IMR-90 (cell line): ENCODE measurements around the gene IRF2. TPM values are rescaled to one million over a fixed set of nuclear protein-coding genes. Genes with fewer than 3 reads are reported as not detected.

Source experiments
- ATAC-seq: fragments of 200-7000 bp; cut with Tn5 transposase; 2 replicates; pipeline ENCODE4 v1.9.1; 2020; ENCODE audit warnings: low read depth, mild to moderate bottlenecking, moderate library complexity
- BruUV-seq: library from RNA; stranded (reverse); fragments of 400-500 nt; replicated peaks from 2 replicates; lab custom pipeline; 2021; lab: Mats Ljungman, UMichigan
- CTCF ChIA-PET: fragments of 300-600 bp; formaldehyde crosslinking; extraction: SDS; loops from one replicate; lab custom pipeline; 2021; ENCODE audit warnings: antibody characterized with exemption; lab: Yijun Ruan, JAX
- POLR2A ChIA-PET: fragments of 300-600 bp; sonication (Branson Sonifier 250); formaldehyde crosslinking; loops from one replicate; lab custom pipeline; 2022; ENCODE audit warnings: antibody characterized with exemption; ENCODE audit not compliant: unreplicated experiment; lab: Charles Lee
- DNase-seq: peaks from one replicate; pipeline ENCODE4 v3.0.0; 2013
- H2AFZ ChIP-seq: replicated peaks from 2 replicates; pipeline ENCODE3; 2013; ENCODE audit warnings: low read length, mild to moderate bottlenecking; ENCODE audit not compliant: poor library complexity
- H2AK5ac ChIP-seq: 2 replicates; pipeline ENCODE4 v1.6.1; 2013; ENCODE audit warnings: low read depth, low read length, inconsistent platforms
- H2AK9ac ChIP-seq: replicated peaks from 2 replicates; pipeline ENCODE3; 2013; ENCODE audit warnings: mild to moderate bottlenecking, low read depth, low read length, moderate library complexity; ENCODE audit not compliant: poor library complexity
- H2BK120ac ChIP-seq: 2 replicates; pipeline ENCODE4 v1.6.1; 2013; ENCODE audit warnings: low read depth, low read length, inconsistent platforms
- H2BK15ac ChIP-seq: 3 replicates; pipeline ENCODE4 v1.6.1; 2013; ENCODE audit warnings: low read depth, low read length, inconsistent platforms
- H2BK20ac ChIP-seq: 2 replicates; pipeline ENCODE4 v1.6.1; 2013; ENCODE audit warnings: low read depth, mild to moderate bottlenecking, inconsistent platforms, low read length, moderate library complexity
- H2BK5ac ChIP-seq: 2 replicates; pipeline ENCODE4 v1.6.1; 2013; ENCODE audit warnings: mild to moderate bottlenecking, low read depth, low read length, inconsistent platforms; ENCODE audit not compliant: poor library complexity, severe bottlenecking
- H3K14ac ChIP-seq: replicated peaks from 2 replicates; pipeline ENCODE4 v1.6.1; 2013; ENCODE audit warnings: low read depth, low read length, inconsistent platforms
- H3K18ac ChIP-seq: 2 replicates; pipeline ENCODE4 v1.6.1; 2013; ENCODE audit warnings: low read depth, low read length, control low read depth
- H3K23ac ChIP-seq: 2 replicates; pipeline ENCODE4 v1.6.1; 2013; ENCODE audit warnings: low read depth, low read length, inconsistent platforms
- H3K27ac ChIP-seq: 2 replicates; pipeline ENCODE4 v1.5.1; 2013; ENCODE audit warnings: mild to moderate bottlenecking, control low read depth, low read length; ENCODE audit not compliant: insufficient read depth
- H3K27me3 ChIP-seq: 2 replicates; pipeline ENCODE4 v1.6.1; 2013; ENCODE audit warnings: low read length; ENCODE audit not compliant: control insufficient read depth, insufficient read depth
- H3K36me3 ChIP-seq: 2 replicates; pipeline ENCODE4 v1.6.1; 2013; ENCODE audit warnings: low read length, mixed read lengths; ENCODE audit not compliant: control insufficient read depth, insufficient read depth
- H3K4ac ChIP-seq: 2 replicates; pipeline ENCODE4 v1.6.1; 2013; ENCODE audit warnings: low read depth, low read length, inconsistent platforms
- H3K4me1 ChIP-seq: 2 replicates; pipeline ENCODE4 v1.6.1; 2013; ENCODE audit warnings: low read length, mixed read lengths; ENCODE audit not compliant: control insufficient read depth, insufficient read depth
- H3K4me2 ChIP-seq: 2 replicates; pipeline ENCODE4 v1.6.1; 2013; ENCODE audit warnings: low read depth, mild to moderate bottlenecking, control low read depth, low read length, moderate library complexity
- H3K4me3 ChIP-seq: 2 replicates; pipeline ENCODE4 v1.5.1; 2013; ENCODE audit warnings: low read depth, mild to moderate bottlenecking, control low read depth, low read length, moderate library complexity; ENCODE audit not compliant: insufficient read depth
- H3K56ac ChIP-seq: 2 replicates; pipeline ENCODE4 v1.6.1; 2013; ENCODE audit warnings: low read length, inconsistent platforms; ENCODE audit not compliant: insufficient read depth; ENCODE audit errors: extremely low read depth
- H3K79me1 ChIP-seq, 2 experiments: 2 replicates each; pipeline ENCODE4 v1.6.1; 2013; ENCODE audit warnings: low read length in 2 of 2, inconsistent platforms in 1 of 2, low read depth in 1 of 2
- H3K9ac ChIP-seq: 2 replicates; pipeline ENCODE4 v1.6.1; 2013; ENCODE audit warnings: low read depth, low read length, control low read depth
- H3K9me1 ChIP-seq: 2 replicates; pipeline ENCODE4 v1.6.1; 2013; ENCODE audit warnings: low read length, inconsistent platforms; ENCODE audit not compliant: insufficient read depth
- H3K9me3 ChIP-seq: 2 replicates; pipeline ENCODE4 v1.6.1; 2013; ENCODE audit warnings: low read length; ENCODE audit not compliant: control insufficient read depth, insufficient read depth
- H4K20me1 ChIP-seq: 2 replicates; pipeline ENCODE4 v1.6.1; 2013; ENCODE audit warnings: low read length, inconsistent platforms; ENCODE audit not compliant: insufficient read depth
- H4K5ac ChIP-seq: 2 replicates; pipeline ENCODE4 v1.6.1; 2013; ENCODE audit warnings: mild to moderate bottlenecking, low read depth, low read length, control low read depth
- H4K8ac ChIP-seq, 2 experiments: 2 replicates each; pipeline ENCODE4 v1.6.1; 2013; ENCODE audit warnings: low read depth in 2 of 2, low read length in 2 of 2, control low read depth in 1 of 2, inconsistent platforms in 1 of 2
- H4K91ac ChIP-seq: 2 replicates; pipeline ENCODE4 v1.6.1; 2013; ENCODE audit warnings: low read depth, low read length, inconsistent platforms; ENCODE audit not compliant: insufficient read depth
- BHLHE40 ChIP-seq: fragments of 150-350 bp; IDR thresholded peaks from 2 replicates; pipeline ENCODE4 v1.6.1; 2016; ENCODE audit warnings: mild to moderate bottlenecking, low read depth, low read length
- CEBPB ChIP-seq: IDR thresholded peaks from 2 replicates; pipeline ENCODE4 v1.6.1; 2012; ENCODE audit warnings: low read depth, low read length, improper control_type of control experiment
- CHD1 ChIP-seq: IDR thresholded peaks from 2 replicates; pipeline ENCODE4 v1.6.1; 2012; ENCODE audit warnings: low read depth, low read length, improper control_type of control experiment
- FOS ChIP-seq: fragments of 150-350 bp; IDR thresholded peaks from 2 replicates; pipeline ENCODE4 v1.6.1; 2016; ENCODE audit warnings: low read depth, low read length
- MAFK ChIP-seq: IDR thresholded peaks from 2 replicates; pipeline ENCODE4 v1.6.1; 2012; ENCODE audit warnings: low read depth, low read length, improper control_type of control experiment
- MAZ ChIP-seq: IDR thresholded peaks from 2 replicates; pipeline ENCODE4 v1.6.1; 2012; ENCODE audit warnings: low read depth, mild to moderate bottlenecking, low read length, improper control_type of control experiment, moderate library complexity, borderline replicate concordance
- MXI1 ChIP-seq: IDR thresholded peaks from 2 replicates; pipeline ENCODE4 v1.6.1; 2012; ENCODE audit warnings: low read depth, mild to moderate bottlenecking, low read length, moderate library complexity, borderline replicate concordance
- NFE2L2 ChIP-seq: fragments of 150-350 bp; IDR thresholded peaks from 2 replicates; pipeline ENCODE4 v1.6.1; 2016; ENCODE audit warnings: low read depth, mild to moderate bottlenecking, low read length
- POLR2A ChIP-seq: IDR thresholded peaks from 2 replicates; pipeline ENCODE4 v1.6.1; 2012; ENCODE audit warnings: mild to moderate bottlenecking, low read depth, low read length
- RAD21 ChIP-seq: IDR thresholded peaks from 2 replicates; pipeline ENCODE4 v1.6.1; 2012; ENCODE audit warnings: low read length, improper control_type of control experiment
- RCOR1 ChIP-seq: IDR thresholded peaks from 2 replicates; pipeline ENCODE4 v1.6.1; 2012; ENCODE audit warnings: mild to moderate bottlenecking, low read length, improper control_type of control experiment; ENCODE audit not compliant: insufficient replicate concordance
- RFX5 ChIP-seq: IDR thresholded peaks from 2 replicates; pipeline ENCODE4 v1.8.0; 2012; ENCODE audit warnings: low read depth, mild to moderate bottlenecking, low read length, moderate library complexity
- SMC3 ChIP-seq: fragments of 150-350 bp; IDR thresholded peaks from 2 replicates; pipeline ENCODE4 v1.6.1; 2016; ENCODE audit warnings: low read depth, mild to moderate bottlenecking, antibody characterized with exemption, low read length, moderate library complexity
- WGBS, 2 experiments: methylation state at CpG; one replicate each; pipeline versions ENCODE4 v1.1.5 to v1.1.7; 2013; ENCODE audit warnings: missing lambda C conversion rate in 2 of 2; ENCODE audit not compliant: insufficient read length in 1 of 2; ENCODE audit errors: extremely low coverage in 2 of 2; 5-methylcytosine and 5-hydroxymethylcytosine counted together
- dilution Hi-C: fragments of 300-500 bp; cut with HindIII; formaldehyde crosslinking; loops from one replicate; pipeline ENCODE4 v1.14.3; 2018; ENCODE audit warnings: low sequenced_read_pairs; ENCODE audit not compliant: unreplicated experiment
- in situ Hi-C: fragments of 300-500 bp; cut with MboI; formaldehyde crosslinking; loops from 3 replicates; pipeline ENCODE4 v1.14.3; 2019; ENCODE audit warnings: low sequenced_read_pairs, inconsistent platforms, mixed read lengths
- intact Hi-C: fragments of 100-400 bp; cut with micrococcal nuclease; formaldehyde crosslinking; loops from 2 replicates; pipeline ENCODE4 v1.10.0; 2022
- polyA plus RNA-seq, 3 experiments: library from polyadenylated mRNA; depleted of rRNA; stranded (reverse); fragments of >200 nt; gene quantifications; 2 replicates each; pipeline ENCODE4 v1.2.3, GENCODE V29; 2012; ENCODE audit warnings: low replicate concordance in 1 of 3
- total RNA-seq: library from RNA; depleted of rRNA; stranded (reverse); fragments of >200 nt; gene quantifications from 2 replicates; pipeline ENCODE4 v1.2.3, GENCODE V29; 2012
- TF ChIP-seq, protein P1 (sequence below): fragments of 150-350 bp; IDR thresholded peaks from 2 replicates; pipeline ENCODE4 v1.6.1; 2017; ENCODE audit warnings: mild to moderate bottlenecking, antibody characterized with exemption, low read length, low read depth
- TF ChIP-seq, protein P2 (sequence below): fragments of 150-350 bp; IDR thresholded peaks from 2 replicates; pipeline ENCODE4 v1.6.1; 2016; ENCODE audit warnings: low read depth, mild to moderate bottlenecking, low read length, moderate library complexity, borderline replicate concordance
- TF ChIP-seq, protein P3 (sequence below): conservative IDR thresholded peaks from 2 replicates; pipeline ENCODE4 v1.5.1; 2012; ENCODE audit warnings: mild to moderate bottlenecking, low read depth, low read length, improper control_type of control experiment

IRF2 gene
- total and polyA plus RNA-seq, 2 of the 4 experiments (the other 2 are of a cell fraction) = 16.5 to 21.9 TPM

GRCh38 chr4:184406958-184407391 lies 67.4 kb downstream of the IRF2 start:
- no peak overlapping the region for H3K4me2 ChIP-seq
- H3K27ac ChIP-seq = peak overlapping the region; percentile 85; the same call in 1 of the 2 replicates
- H2BK120ac ChIP-seq = peak overlapping the region; percentile 2; the same call in 1 of the 2 replicates
- H2AK5ac ChIP-seq = peak overlapping the region; percentile 22
- 0 out of 2 replicates have a peak overlapping the region, but pooled peaks have one; percentile 1 for H2BK20ac ChIP-seq
- POLR2A ChIA-PET = no interaction called here
- H4K5ac ChIP-seq = no peak overlapping the region
- H4K8ac ChIP-seq = peak overlapping the region; percentile 14 to 20; a peak in 1 of 4 replicates
- H3K9me1 ChIP-seq = peaks cover 3% of the 10 kb centered on the region; the same call in 1 of the 2 replicates
- H3K56ac ChIP-seq = no peak overlapping the region
- DNase-seq = no peak
- H3K4me3 ChIP-seq = no peak overlapping the region
- dilution Hi-C loops (no loop called here), in situ Hi-C loops (no loop called here), intact Hi-C loops (no loop called here)
- H2AFZ ChIP-seq = no peak overlapping the region
- no peaks in the 10 kb centered on the region for H3K9me3 ChIP-seq
- H4K20me1 ChIP-seq = no peaks in the 10 kb centered on the region
- 80% methylated on average over 1 of the region's 6 CpGs; no CpG with 5 or more reads in 1 of the 2 experiments for WGBS, 2 experiments
- H4K91ac ChIP-seq = no peak overlapping the region
- peaks cover 6 to 14% of the 10 kb centered on the region in 2 experiments; a peak in 2 of 4 replicates for H3K79me1 ChIP-seq
- 0 out of 2 replicates have a peak overlapping the region, but pooled peaks have one; percentile 50 for H3K18ac ChIP-seq
- H2AK9ac ChIP-seq = no peak overlapping the region
- no peaks in the 10 kb centered on the region for H3K27me3 ChIP-seq
- CTCF ChIA-PET = no interaction called here
- H3K4ac ChIP-seq = peak overlapping the region; percentile 65; the same call in 1 of the 2 replicates
- no peak overlapping the region for H3K14ac ChIP-seq
- H2BK15ac ChIP-seq = 0 out of 3 replicates have a peak overlapping the region, but pooled peaks have one; percentile 19
- no peak overlapping the region for H2BK5ac ChIP-seq
- no peak overlapping the region for H3K23ac ChIP-seq
- no TSS peak for BruUV-seq
- no peak for TF ChIP-seq NFE2L2
- TF ChIP-seq, protein P1, sequence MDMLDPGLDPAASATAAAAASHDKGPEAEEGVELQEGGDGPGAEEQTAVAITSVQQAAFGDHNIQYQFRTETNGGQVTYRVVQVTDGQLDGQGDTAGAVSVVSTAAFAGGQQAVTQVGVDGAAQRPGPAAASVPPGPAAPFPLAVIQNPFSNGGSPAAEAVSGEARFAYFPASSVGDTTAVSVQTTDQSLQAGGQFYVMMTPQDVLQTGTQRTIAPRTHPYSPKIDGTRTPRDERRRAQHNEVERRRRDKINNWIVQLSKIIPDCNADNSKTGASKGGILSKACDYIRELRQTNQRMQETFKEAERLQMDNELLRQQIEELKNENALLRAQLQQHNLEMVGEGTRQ = no peak
- TF ChIP-seq RAD21 = no peak
- no peak for TF ChIP-seq POLR2A
- TF ChIP-seq RCOR1 = no peak
- TF ChIP-seq FOS = no peak
- TF ChIP-seq, protein P2, sequence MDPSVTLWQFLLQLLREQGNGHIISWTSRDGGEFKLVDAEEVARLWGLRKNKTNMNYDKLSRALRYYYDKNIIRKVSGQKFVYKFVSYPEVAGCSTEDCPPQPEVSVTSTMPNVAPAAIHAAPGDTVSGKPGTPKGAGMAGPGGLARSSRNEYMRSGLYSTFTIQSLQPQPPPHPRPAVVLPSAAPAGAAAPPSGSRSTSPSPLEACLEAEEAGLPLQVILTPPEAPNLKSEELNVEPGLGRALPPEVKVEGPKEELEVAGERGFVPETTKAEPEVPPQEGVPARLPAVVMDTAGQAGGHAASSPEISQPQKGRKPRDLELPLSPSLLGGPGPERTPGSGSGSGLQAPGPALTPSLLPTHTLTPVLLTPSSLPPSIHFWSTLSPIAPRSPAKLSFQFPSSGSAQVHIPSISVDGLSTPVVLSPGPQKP = no peak
- no peak for TF ChIP-seq MAZ
- TF ChIP-seq BHLHE40 = no peak
- TF ChIP-seq RFX5 = no peak
- no peak for TF ChIP-seq CHD1
- no peak for TF ChIP-seq SMC3
- TF ChIP-seq, protein P3, sequence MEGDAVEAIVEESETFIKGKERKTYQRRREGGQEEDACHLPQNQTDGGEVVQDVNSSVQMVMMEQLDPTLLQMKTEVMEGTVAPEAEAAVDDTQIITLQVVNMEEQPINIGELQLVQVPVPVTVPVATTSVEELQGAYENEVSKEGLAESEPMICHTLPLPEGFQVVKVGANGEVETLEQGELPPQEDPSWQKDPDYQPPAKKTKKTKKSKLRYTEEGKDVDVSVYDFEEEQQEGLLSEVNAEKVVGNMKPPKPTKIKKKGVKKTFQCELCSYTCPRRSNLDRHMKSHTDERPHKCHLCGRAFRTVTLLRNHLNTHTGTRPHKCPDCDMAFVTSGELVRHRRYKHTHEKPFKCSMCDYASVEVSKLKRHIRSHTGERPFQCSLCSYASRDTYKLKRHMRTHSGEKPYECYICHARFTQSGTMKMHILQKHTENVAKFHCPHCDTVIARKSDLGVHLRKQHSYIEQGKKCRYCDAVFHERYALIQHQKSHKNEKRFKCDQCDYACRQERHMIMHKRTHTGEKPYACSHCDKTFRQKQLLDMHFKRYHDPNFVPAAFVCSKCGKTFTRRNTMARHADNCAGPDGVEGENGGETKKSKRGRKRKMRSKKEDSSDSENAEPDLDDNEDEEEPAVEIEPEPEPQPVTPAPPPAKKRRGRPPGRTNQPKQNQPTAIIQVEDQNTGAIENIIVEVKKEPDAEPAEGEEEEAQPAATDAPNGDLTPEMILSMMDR = no peak
- no peak for TF ChIP-seq CEBPB
- TF ChIP-seq MXI1 = no peak
- TF ChIP-seq MAFK = no peak
- H3K36me3 ChIP-seq = peaks cover 41% of the 10 kb centered on the region
- H3K4me1 ChIP-seq = peaks cover 14% of the 10 kb centered on the region
- no peak for ATAC-seq
- no peak overlapping the region for H3K9ac ChIP-seq
